H1 (cell line): ENCODE measurements around the gene TMEM134. TPM values are rescaled to one million over a fixed set of nuclear protein-coding genes. Genes with fewer than 3 reads are reported as not detected.

Experiments used
- CTCF ChIA-PET: fragments of 300-600 bp; sonication (Branson Sonifier 250); formaldehyde crosslinking; loops from one replicate; lab custom pipeline; 2021; ENCODE audit not compliant: partially characterized antibody; lab: Charles Lee
- POLR2A ChIA-PET: fragments of 300-600 bp; sonication (Branson Sonifier 250); formaldehyde crosslinking; loops from one replicate; lab custom pipeline; 2021; ENCODE audit warnings: inconsistent platforms; ENCODE audit not compliant: partially characterized antibody; lab: Charles Lee
- DNase-seq, 2 experiments: peaks; one replicate each; pipeline versions ENCODE4 v3.0.0 to v3.0.0-alpha.2; 2010 to 2022; ENCODE audit warnings: low spot score in 2 of 2, low read depth in 1 of 2, mixed read lengths in 1 of 2
- FAIRE-seq: peaks from 2 replicates; lab custom pipeline; 2011; peaks lifted over from hg19 to GRCh38; lab: Jason Lieb, UNC
- H2AFZ ChIP-seq: 2 replicates; pipeline ENCODE4 v1.8.1; 2012; ENCODE audit warnings: low read length, inconsistent platforms
- H2AK5ac ChIP-seq: 2 replicates; pipeline ENCODE4 v1.6.1; 2013; ENCODE audit warnings: low read depth, low read length
- H2BK120ac ChIP-seq: replicated peaks from 2 replicates; pipeline ENCODE3; 2013; ENCODE audit warnings: low read depth, low read length, inconsistent platforms
- H2BK12ac ChIP-seq: 2 replicates; pipeline ENCODE4 v1.6.1; 2013; ENCODE audit warnings: low read depth, low read length
- H2BK15ac ChIP-seq: 2 replicates; pipeline ENCODE4 v1.6.1; 2013; ENCODE audit warnings: low read length
- H2BK20ac ChIP-seq: 2 replicates; pipeline ENCODE4 v1.6.1; 2013; ENCODE audit warnings: low read length
- H2BK5ac ChIP-seq: 2 replicates; pipeline ENCODE4 v1.6.1; 2013; ENCODE audit warnings: low read depth, low read length
- H3K14ac ChIP-seq: 2 replicates; pipeline ENCODE4 v1.6.1; 2013; ENCODE audit warnings: inconsistent platforms; ENCODE audit not compliant: insufficient read length
- H3K18ac ChIP-seq: 2 replicates; pipeline ENCODE4 v1.6.1; 2013; ENCODE audit warnings: low read length; ENCODE audit errors: extremely low read depth
- H3K23ac ChIP-seq: 2 replicates; pipeline ENCODE4 v1.6.1; 2013; ENCODE audit warnings: inconsistent platforms; ENCODE audit not compliant: insufficient read length
- H3K23me2 ChIP-seq: 2 replicates; pipeline ENCODE4 v1.6.1; 2013; ENCODE audit warnings: low read depth, low read length
- H3K27ac ChIP-seq: 2 replicates; pipeline ENCODE4 v1.6.1; 2011; ENCODE audit warnings: low read depth, low read length, inconsistent platforms
- H3K27me3 ChIP-seq, 4 experiments: replicated peaks in 1 of 4; 1 replicate in 1 of 4; 2 replicates in 3 of 4; pipeline versions ENCODE4 v1.6.1 to v1.8.1; 2011 to 2013; ENCODE audit warnings: low read length in 3 of 4, mild to moderate bottlenecking in 3 of 4, inconsistent platforms in 2 of 4, mixed read lengths in 2 of 4, moderate library complexity in 1 of 4; ENCODE audit not compliant: control insufficient read depth in 3 of 4, insufficient read depth in 3 of 4; ENCODE audit errors: extremely low read depth in 1 of 4
- H3K36me3 ChIP-seq, 4 experiments: 2 replicates each; pipeline versions ENCODE4 v1.6.1 to v1.8.1; 2011 to 2013; ENCODE audit warnings: mild to moderate bottlenecking in 4 of 4, low read length in 3 of 4, moderate library complexity in 2 of 4, control low read depth in 1 of 4, inconsistent platforms in 1 of 4; ENCODE audit not compliant: insufficient read depth in 4 of 4, control insufficient read depth in 2 of 4
- H3K4ac ChIP-seq: replicated peaks from 2 replicates; pipeline ENCODE3; 2013; ENCODE audit warnings: low read length, low read depth, mixed read lengths, inconsistent platforms; ENCODE audit not compliant: insufficient read length
- H3K4me1 ChIP-seq, 4 experiments: replicated peaks in 1 of 4; 1 replicate in 1 of 4; 2 replicates in 3 of 4; pipeline versions ENCODE4 v1.6.1 to v1.8.1; 2011 to 2013; ENCODE audit warnings: low read length in 3 of 4, inconsistent platforms in 2 of 4, mixed read lengths in 1 of 4; ENCODE audit not compliant: insufficient read depth in 4 of 4, control insufficient read depth in 3 of 4
- H3K4me2 ChIP-seq, 2 experiments: 2 replicates each; pipeline versions ENCODE4 v1.6.1 to v1.8.1; 2011 to 2013; ENCODE audit warnings: low read depth in 2 of 2, low read length in 2 of 2, control low read depth in 1 of 2, inconsistent platforms in 1 of 2, mild to moderate bottlenecking in 1 of 2; ENCODE audit not compliant: insufficient read depth in 1 of 2
- H3K4me3 ChIP-seq, 4 experiments: fragments of 200-600, 300-600 bp in 1 of 4; sonication (generic), shearing (Covaris generic), sonication (Bioruptor Twin) in 1 of 4; 2 replicates each; pipeline versions ENCODE4 v1.5.1 to v1.8.1; 2011 to 2016; ENCODE audit warnings: low read length in 4 of 4, low read depth in 3 of 4, control low read depth in 2 of 4, inconsistent platforms in 2 of 4, mild to moderate bottlenecking in 2 of 4, mixed read lengths in 1 of 4, moderate library complexity in 1 of 4; ENCODE audit not compliant: insufficient read depth in 2 of 4; ENCODE audit errors: extremely low read depth in 1 of 4
- H3K56ac ChIP-seq: replicated peaks from 2 replicates; pipeline ENCODE3; 2013; ENCODE audit warnings: low read depth, mild to moderate bottlenecking, mixed read lengths, low read length, inconsistent platforms; ENCODE audit not compliant: insufficient read length
- H3K79me1 ChIP-seq: 2 replicates; pipeline ENCODE4 v1.6.1; 2013; ENCODE audit warnings: low read depth, low read length, control low read depth
- H3K79me2 ChIP-seq, 2 experiments: 2 replicates each; pipeline versions ENCODE4 v1.6.1 to v1.8.1; 2012 to 2013; ENCODE audit warnings: low read length in 2 of 2, mild to moderate bottlenecking in 2 of 2, inconsistent platforms in 1 of 2; ENCODE audit not compliant: insufficient read depth in 2 of 2, control insufficient read depth in 1 of 2
- H3K9ac ChIP-seq, 4 experiments: replicated peaks in 1 of 4; 1 replicate in 1 of 4; 2 replicates in 3 of 4; pipeline versions ENCODE4 v1.6.1 to v1.8.1; 2011 to 2013; ENCODE audit warnings: low read depth in 3 of 4, low read length in 3 of 4, control low read depth in 2 of 4, mild to moderate bottlenecking in 2 of 4, moderate library complexity in 2 of 4, inconsistent platforms in 1 of 4; ENCODE audit errors: extremely low read depth in 1 of 4
- H3K9me3 ChIP-seq, 2 experiments: 2 replicates each; pipeline versions ENCODE4 v1.6.1 to v1.8.1; 2012 to 2013; ENCODE audit warnings: mild to moderate bottlenecking in 2 of 2, moderate library complexity in 2 of 2, control low read depth in 1 of 2, inconsistent platforms in 1 of 2, low read depth in 1 of 2, low read length in 1 of 2, mixed read lengths in 1 of 2; ENCODE audit not compliant: insufficient read depth in 2 of 2
- H4K20me1 ChIP-seq, 2 experiments: replicated peaks in 1 of 2; 2 replicates each; pipeline versions ENCODE3 to v1.8.1; 2011 to 2013; ENCODE audit warnings: inconsistent platforms in 2 of 2, low read length in 2 of 2, mild to moderate bottlenecking in 1 of 2; ENCODE audit not compliant: insufficient read depth in 2 of 2, control insufficient read depth in 1 of 2
- H4K5ac ChIP-seq: 2 replicates; pipeline ENCODE4 v1.6.1; 2013; ENCODE audit warnings: low read length, low read depth, mixed read lengths, inconsistent platforms; ENCODE audit not compliant: insufficient read length
- H4K8ac ChIP-seq: 2 replicates; pipeline ENCODE4 v1.8.0; 2013; ENCODE audit warnings: mild to moderate bottlenecking, moderate library complexity, low read length, inconsistent platforms; ENCODE audit not compliant: insufficient read depth; ENCODE audit errors: extremely low read depth
- H4K91ac ChIP-seq: replicated peaks from 2 replicates; pipeline ENCODE3; 2013; ENCODE audit warnings: low read length, mixed read lengths, inconsistent platforms; ENCODE audit not compliant: insufficient read length
- CHD2 ChIP-seq: IDR thresholded peaks from 2 replicates; pipeline ENCODE4 v1.6.1; 2012; ENCODE audit warnings: low read length, improper control_type of control experiment
- PHF8 ChIP-seq: fragments of 200-600 bp; sonication (generic); conservative IDR thresholded peaks from 2 replicates; pipeline ENCODE4 v1.7.1; 2012; ENCODE audit warnings: low read depth, mild to moderate bottlenecking, inconsistent platforms, low read length, moderate library complexity
- SUZ12 ChIP-seq: fragments of 200-600 bp; sonication (generic); IDR thresholded peaks from 2 replicates; pipeline ENCODE4 v1.6.1; 2012; ENCODE audit warnings: mild to moderate bottlenecking, inconsistent platforms, low read length, moderate library complexity, mixed read lengths
- TBP ChIP-seq: IDR thresholded peaks from 2 replicates; pipeline ENCODE4 v1.6.1; 2011; ENCODE audit warnings: low read depth, low read length, improper control_type of control experiment
- TCF12 ChIP-seq: IDR thresholded peaks from 2 replicates; pipeline ENCODE4 v1.6.1; 2011; ENCODE audit warnings: low read depth, mild to moderate bottlenecking, low read length
- WGBS, 2 experiments: shearing (Covaris generic) in 1 of 2; methylation state at CpG; one replicate each; pipeline versions ENCODE4 v1.1.6 to v1.1.7; 2013 to 2015; ENCODE audit warnings: low lambda C conversion rate in 2 of 2, mixed read lengths in 2 of 2, inconsistent platforms in 1 of 2, low coverage in 1 of 2, missing lambda C conversion rate in 1 of 2; ENCODE audit not compliant: insufficient replicate concordance in 2 of 2, insufficient coverage in 1 of 2, insufficient read length in 1 of 2; ENCODE audit errors: extremely low coverage in 1 of 2, missing lambda C conversion rate in 1 of 2; 5-methylcytosine and 5-hydroxymethylcytosine counted together
- polyA plus RNA-seq, 7 experiments: library from polyadenylated mRNA; depleted of rRNA in 3 of 7; stranded (reverse) in 5 of 7; unstranded in 2 of 7; fragments of >200 nt in 5 of 7; fragments of 200-250 nt in 2 of 7; gene quantifications; 1 replicate in 5 of 7; 2 replicates in 1 of 7; 4 replicates in 1 of 7; pipeline versions ENCODE4 v1.2.1 to v1.2.3, GENCODE V29; 2011 to 2013; ENCODE audit warnings: missing spikeins in 2 of 7, mixed read lengths in 2 of 7
- total RNA-seq: library from RNA; stranded (reverse); fragmentation: NEBNext Ultra II Directional; extraction: Animal tissue kit (Norgen Biotek cat#: 25700); gene quantifications from 2 replicates; pipeline ENCODE4 v1.2.1, GENCODE V29; 2021

The TMEM134 gene
- total and polyA plus RNA-seq, 2 of the 8 experiments (the other 6 are each of a cell fraction or from before 2014, with no cell fraction given), result 32.4 to 229 TPM

- ChIA-PET POLR2A (interaction anchor here (1.0 to 2.5 kb wide), 9 partner anchors 9 to 105 kb away, joined by 3 to 9 read pairs (median 4); partner anchors contain the start of genes PITPNM1, TBC1D10C and TMEM134), CTCF (interaction anchor here (0.8 to 2.6 kb wide), 10 partner anchors 14 to 146 kb away, joined by 3 to 7 read pairs (median 3); partner anchors contain the start of gene PITPNM1)
These were observed 22.4 kb upstream of the TMEM134 start for GRCh38 chr11:67491276-67492068.

More at GRCh38 chr11:67491276-67492068, 22.4 kb upstream of the TMEM134 start:
- Histone ChIP-seq H4K8ac (no peak overlapping the region; the same call in 1 of the 2 replicates), H3K4ac (no peak overlapping the region), H3K9ac (no peak overlapping the region), H2BK120ac (no peak overlapping the region), H3K79me2 (no peaks in the 10 kb centered on the region), H3K23me2 (no peaks in the 10 kb centered on the region), H2AK5ac (no peak overlapping the region), H3K9me3 (no peaks in the 10 kb centered on the region), H3K27me3 (no peaks in the 10 kb centered on the region), H3K56ac (no peak overlapping the region), H3K4me3 (no peak overlapping the region), H3K4me1 (peaks cover 0 to 10% (median 0%) of the 10 kb centered on the region in 4 experiments; a peak in 2 of 7 replicates), H4K5ac (no peak overlapping the region), H3K79me1 (no peaks in the 10 kb centered on the region), H3K23ac (no peak overlapping the region), H2BK15ac (no peak overlapping the region), H4K20me1 (peaks cover 0 to 18% of the 10 kb centered on the region in 2 experiments), H3K4me2 (no peak overlapping the region), H2AFZ (no peak overlapping the region), H4K91ac (no peak overlapping the region), H3K36me3 (peaks cover 2 to 21% (median 14%) of the 10 kb centered on the region in 4 experiments; a peak in 6 of 8 replicates), H3K18ac (no peak overlapping the region), H3K14ac (no peak overlapping the region), H3K27ac (no peak overlapping the region), H2BK12ac (no peak overlapping the region), H2BK5ac (no peak overlapping the region), H2BK20ac (no peak overlapping the region)
- FAIRE-seq (no peak), DNase-seq (no peak)
- TF ChIP-seq CHD2 (no peak), TBP (no peak), TCF12 (no peak), SUZ12 (no peak), PHF8 (no peak)
- 88% methylated on average over 24 of the region's 24 CpGs; no CpG with 5 or more reads in 1 of the 2 experiments for WGBS, 2 experiments
